ENCODE results near the gene LRRIQ1.
"Not testable (repeated sequence)": the region's sequence is repeated elsewhere in the genome, so short reads cannot be mapped to it uniquely, and the experiment has no call there.

LRRIQ1 gene

DNA sequence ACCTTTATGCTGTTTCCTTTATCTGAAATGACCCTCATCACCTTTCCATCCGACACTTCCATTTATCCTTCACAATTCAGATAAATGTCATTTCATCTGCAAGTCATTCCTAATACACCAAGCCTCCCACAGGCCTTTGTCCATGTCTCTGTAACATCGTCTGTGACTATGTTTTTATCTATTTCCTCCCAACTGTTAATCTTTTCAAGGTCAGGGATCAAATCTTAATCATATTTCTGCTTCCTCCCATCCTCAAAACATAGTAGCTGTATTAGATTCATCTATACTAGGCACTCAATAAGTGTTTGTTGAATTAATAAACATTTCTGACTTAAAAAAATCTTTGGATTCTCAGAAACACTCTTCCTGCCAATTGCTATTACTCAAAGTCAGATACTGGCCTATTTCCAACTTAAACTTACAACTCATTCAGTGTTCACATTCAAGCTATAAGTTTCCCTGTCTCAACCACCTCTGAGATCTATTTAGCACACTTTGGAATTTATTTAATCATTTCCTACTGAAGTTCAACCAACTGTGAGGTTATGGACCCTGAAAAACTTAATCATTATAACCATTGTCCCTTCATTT is 143.6 kb downstream of the LRRIQ1 start:
- H3K4me3 ChIP-seq (replicated peaks; ENCODE audit: low read depth, low read length) = no peak overlapping the region
- TF ChIP-seq, protein P1, sequence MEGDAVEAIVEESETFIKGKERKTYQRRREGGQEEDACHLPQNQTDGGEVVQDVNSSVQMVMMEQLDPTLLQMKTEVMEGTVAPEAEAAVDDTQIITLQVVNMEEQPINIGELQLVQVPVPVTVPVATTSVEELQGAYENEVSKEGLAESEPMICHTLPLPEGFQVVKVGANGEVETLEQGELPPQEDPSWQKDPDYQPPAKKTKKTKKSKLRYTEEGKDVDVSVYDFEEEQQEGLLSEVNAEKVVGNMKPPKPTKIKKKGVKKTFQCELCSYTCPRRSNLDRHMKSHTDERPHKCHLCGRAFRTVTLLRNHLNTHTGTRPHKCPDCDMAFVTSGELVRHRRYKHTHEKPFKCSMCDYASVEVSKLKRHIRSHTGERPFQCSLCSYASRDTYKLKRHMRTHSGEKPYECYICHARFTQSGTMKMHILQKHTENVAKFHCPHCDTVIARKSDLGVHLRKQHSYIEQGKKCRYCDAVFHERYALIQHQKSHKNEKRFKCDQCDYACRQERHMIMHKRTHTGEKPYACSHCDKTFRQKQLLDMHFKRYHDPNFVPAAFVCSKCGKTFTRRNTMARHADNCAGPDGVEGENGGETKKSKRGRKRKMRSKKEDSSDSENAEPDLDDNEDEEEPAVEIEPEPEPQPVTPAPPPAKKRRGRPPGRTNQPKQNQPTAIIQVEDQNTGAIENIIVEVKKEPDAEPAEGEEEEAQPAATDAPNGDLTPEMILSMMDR (IDR thresholded peaks at IDR 0.05; ENCODE audit: low read length, missing control alignments) = no peak
- DNase-seq (ENCODE audit: low read depth) = peak; percentile 63

DNA sequence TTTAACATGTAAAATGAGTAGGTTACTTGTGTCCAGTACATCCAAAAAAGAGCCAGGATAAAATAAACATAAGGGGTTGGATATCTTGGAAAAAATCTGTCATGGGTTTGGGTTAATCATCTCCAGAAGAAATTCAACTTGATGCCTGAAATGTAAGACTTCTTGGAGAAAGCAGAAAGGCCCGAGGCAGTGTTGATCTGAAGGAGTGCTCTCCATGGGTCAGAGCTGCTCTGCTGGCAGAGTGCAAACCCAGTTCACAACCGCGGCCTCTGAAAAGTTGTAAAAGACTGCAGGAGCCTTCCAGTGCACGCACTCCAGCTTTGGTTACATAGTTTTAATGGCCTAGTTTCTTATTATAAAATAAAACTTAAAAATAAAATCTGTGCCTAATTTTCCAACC is 146.5 kb downstream of the LRRIQ1 start:
- DNase-seq (ENCODE audit: low read depth) = no peak
- no peak overlapping the region for H3K4me3 ChIP-seq (replicated peaks; ENCODE audit: low read depth, low read length)
- TF ChIP-seq, protein P1 (IDR thresholded peaks at IDR 0.05; ENCODE audit: low read length, missing control alignments) = no peak

DNA sequence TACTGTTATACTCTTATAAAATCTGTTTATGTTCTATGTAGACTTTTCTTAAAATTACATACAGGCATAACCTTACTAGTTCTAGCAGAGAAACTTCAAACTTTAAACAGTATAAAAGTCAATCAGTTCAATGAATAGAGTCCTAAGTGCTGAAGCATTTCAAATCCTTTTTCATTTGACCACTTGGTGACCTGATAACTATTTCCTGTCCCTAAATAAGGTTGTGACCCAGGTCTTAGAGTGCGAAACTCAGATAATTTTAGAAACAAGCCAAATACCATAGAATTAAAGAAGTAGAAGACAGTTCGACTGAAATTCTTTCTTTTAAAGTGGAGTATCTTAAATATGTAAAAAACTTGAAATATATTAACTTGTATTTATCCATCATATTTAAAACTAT is 147.7 kb downstream of the LRRIQ1 start:
- no peak for DNase-seq (ENCODE audit: low read depth)
- TF ChIP-seq, protein P1 (IDR thresholded peaks at IDR 0.05; ENCODE audit: low read length, missing control alignments) = no peak
- no peak overlapping the region for H3K4me3 ChIP-seq (replicated peaks; ENCODE audit: low read depth, low read length)

DNA sequence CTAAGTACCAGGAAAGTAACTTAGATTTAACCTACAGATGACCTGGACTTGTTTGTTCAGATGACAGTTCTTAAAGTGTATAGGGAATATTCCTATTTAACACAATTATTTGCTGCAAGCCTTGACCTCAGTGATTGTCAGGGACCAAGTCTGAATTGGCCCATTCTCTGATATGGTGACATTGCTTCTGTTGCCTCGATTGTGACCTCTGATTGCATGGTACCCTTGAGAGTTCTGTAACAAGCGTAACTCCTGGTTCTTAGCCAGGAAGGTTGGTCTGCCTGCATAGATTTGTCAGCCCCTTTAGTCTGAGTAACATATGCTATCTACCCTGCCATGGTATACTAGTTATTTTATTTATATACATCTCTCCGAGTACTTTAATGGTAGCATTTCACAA is 150.1 kb downstream of the LRRIQ1 start:
- TF ChIP-seq, protein P1 (IDR thresholded peaks at IDR 0.05; ENCODE audit: low read length, missing control alignments) = no peak
- no peak overlapping the region for H3K4me3 ChIP-seq (replicated peaks; ENCODE audit: low read depth, low read length)
- no peak for DNase-seq (ENCODE audit: low read depth)

DNA sequence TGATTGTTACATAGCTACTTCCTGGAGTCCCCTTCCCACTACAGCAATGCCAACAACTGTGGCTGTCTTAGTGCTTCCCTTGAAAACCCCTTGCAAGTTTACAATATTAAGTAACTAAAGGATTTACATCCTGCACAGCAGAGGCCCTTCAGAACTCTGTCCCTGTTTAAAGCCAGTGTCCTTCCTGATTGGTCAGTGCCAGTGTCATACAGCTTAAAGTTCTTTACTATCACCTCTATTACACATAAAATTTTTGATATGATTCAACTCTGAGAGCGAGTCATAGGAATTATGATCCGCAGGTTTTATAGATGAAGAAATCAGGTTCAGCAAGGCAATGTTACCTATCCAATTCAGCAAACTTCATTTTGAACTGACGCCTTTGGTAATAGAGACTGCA is 152.5 kb downstream of the LRRIQ1 start:
- TF ChIP-seq, protein P1 (IDR thresholded peaks at IDR 0.05; ENCODE audit: low read length, missing control alignments) = no peak
- no peak overlapping the region for H3K4me3 ChIP-seq (replicated peaks; ENCODE audit: low read depth, low read length)
- no peak for DNase-seq (ENCODE audit: low read depth)

DNA sequence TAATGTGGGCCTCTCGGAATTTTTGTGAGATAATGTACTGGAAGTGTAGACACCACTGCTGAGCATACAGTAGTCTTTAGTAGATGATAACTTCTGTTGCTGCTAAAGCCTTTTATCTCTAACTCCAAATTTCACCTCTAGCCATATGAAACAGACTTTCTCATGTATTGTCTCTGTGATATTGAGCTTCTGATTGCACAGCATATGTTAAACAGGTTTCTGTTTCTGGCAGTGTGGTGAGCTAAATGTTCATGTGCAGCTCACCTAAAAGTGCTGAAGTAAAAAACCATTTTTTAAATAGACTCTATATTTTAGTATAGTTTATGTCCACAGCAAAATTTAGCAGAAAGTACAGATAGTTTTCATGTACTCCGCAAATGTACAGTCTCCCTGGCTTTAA is 154.6 kb downstream of the LRRIQ1 start:
- no peak for DNase-seq (ENCODE audit: low read depth)
- H3K4me3 ChIP-seq (replicated peaks; ENCODE audit: low read depth, low read length) = no peak overlapping the region
- TF ChIP-seq, protein P1 (IDR thresholded peaks at IDR 0.05; ENCODE audit: low read length, missing control alignments) = no peak

DNA sequence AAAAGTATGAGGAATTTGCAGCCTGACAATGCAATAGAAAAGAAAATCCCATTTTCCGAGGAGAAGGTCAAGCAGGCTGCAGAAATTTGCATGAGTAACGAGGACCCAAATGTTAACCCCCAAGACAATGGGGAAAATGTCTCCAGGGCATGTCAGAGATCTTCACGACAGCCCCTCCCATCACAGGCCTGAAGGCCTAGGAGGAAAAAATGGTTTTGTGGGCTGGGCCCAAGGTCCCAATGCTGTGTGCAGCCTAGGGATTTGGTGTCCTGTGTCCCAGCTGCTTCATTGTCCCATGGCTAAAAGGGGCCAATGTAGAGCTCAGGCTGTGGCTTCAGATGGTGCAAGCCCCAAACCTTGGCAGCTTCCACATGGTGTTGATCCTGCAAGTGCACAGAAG is 167.7 kb downstream of the LRRIQ1 start:
- H3K4me3 ChIP-seq (replicated peaks; ENCODE audit: low read depth, low read length); DNase-seq (ENCODE audit: low read depth): not testable (repeated sequence)
